GM12878 (cell line): ENCODE measurements around the gene TBC1D23. TPM values are rescaled to one million over a fixed set of nuclear protein-coding genes. Genes with fewer than 3 reads are reported as not detected.

ENCODE experiments used
- ATAC-seq: fragments of 200-7000 bp; cut with Tn5 transposase; 3 replicates; pipeline ENCODE4 v1.9.1; 2020; ENCODE audit warnings: mild to moderate bottlenecking, moderate library complexity
- BruUV-seq: library from RNA; stranded (reverse); fragments of 400-500 nt; replicated peaks from 2 replicates; lab custom pipeline; 2021; lab: Mats Ljungman, UMichigan
- CTCF ChIA-PET: fragments of 300-600 bp; sonication (Branson Sonifier 250); formaldehyde crosslinking; extraction: SDS; loops from one replicate; lab custom pipeline; 2021; ENCODE audit warnings: inconsistent platforms; lab: Yijun Ruan, JAX
- POLR2A ChIA-PET: fragments of 350-600 bp; formaldehyde crosslinking; extraction: SDS; loops from one replicate; lab custom pipeline; 2021; ENCODE audit warnings: inconsistent platforms; lab: Charles Lee
- RAD21 ChIA-PET: fragments of 300-600 bp; sonication (Branson Sonifier 250); formaldehyde crosslinking; loops from one replicate; lab custom pipeline; 2023; ENCODE audit warnings: antibody characterized with exemption; ENCODE audit not compliant: unreplicated experiment; lab: Charles Lee
- SMC1A ChIA-PET: fragments of 300-600 bp; sonication (Branson Sonifier 250); formaldehyde crosslinking; loops from one replicate; lab custom pipeline; 2023; ENCODE audit not compliant: unreplicated experiment, uncharacterized antibody; lab: Charles Lee
- DNase-seq: peaks from one replicate; pipeline ENCODE4 v3.0.0-alpha.2; 2011; ENCODE audit warnings: low read depth, low spot score
- FAIRE-seq: peaks from 3 replicates; lab custom pipeline; 2011; peaks lifted over from hg19 to GRCh38; lab: Jason Lieb, UNC
- H2AFZ ChIP-seq: 2 replicates; pipeline ENCODE4 v1.6.0; 2011; ENCODE audit warnings: low read depth, low read length, control low read depth; ENCODE audit not compliant: control insufficient read depth
- H3K27ac ChIP-seq: 2 replicates; pipeline ENCODE4 v1.5.1; 2011; ENCODE audit warnings: control low read depth; ENCODE audit not compliant: control insufficient read depth, insufficient read depth
- H3K27me3 ChIP-seq, 2 experiments: replicated peaks in 1 of 2; 2 replicates each; pipeline versions ENCODE4 v1.6.0 to v1.6.1; 2011; ENCODE audit warnings: low read length in 1 of 2; ENCODE audit not compliant: control insufficient read depth in 2 of 2, insufficient read depth in 2 of 2
- H3K36me3 ChIP-seq, 2 experiments: 2 replicates each; pipeline ENCODE4 v1.5.1; 2011; ENCODE audit warnings: low read length in 1 of 2; ENCODE audit not compliant: control insufficient read depth in 2 of 2, insufficient read depth in 2 of 2
- H3K4me1 ChIP-seq: 2 replicates; pipeline ENCODE4 v1.6.1; 2011; ENCODE audit warnings: mild to moderate bottlenecking, low read length, moderate library complexity, mixed read lengths; ENCODE audit not compliant: control insufficient read depth, insufficient read depth
- H3K4me2 ChIP-seq: 2 replicates; pipeline ENCODE4 v1.6.0; 2011; ENCODE audit warnings: control low read depth; ENCODE audit not compliant: control insufficient read depth, insufficient read depth
- H3K4me3 ChIP-seq: fragments of 200-600 bp; sonication (generic); 2 replicates; pipeline ENCODE4 v1.5.1; 2016
- H3K79me2 ChIP-seq: 2 replicates; pipeline ENCODE4 v1.6.0; 2011; ENCODE audit warnings: low read length; ENCODE audit not compliant: control insufficient read depth, insufficient read depth
- H3K9ac ChIP-seq: 2 replicates; pipeline ENCODE4 v1.8.0; 2011; ENCODE audit warnings: low read length, control low read depth, mixed read lengths; ENCODE audit not compliant: control insufficient read depth, insufficient read depth
- H3K9me3 ChIP-seq: replicated peaks from 3 replicates; pipeline ENCODE4 v1.5.1; 2011; ENCODE audit warnings: mild to moderate bottlenecking, low read length; ENCODE audit not compliant: control insufficient read depth, insufficient read depth
- H4K20me1 ChIP-seq: 2 replicates; pipeline ENCODE4 v1.6.0; 2011; ENCODE audit not compliant: control insufficient read depth, insufficient read depth
- JUND ChIP-seq: IDR thresholded peaks from 2 replicates; pipeline ENCODE4 v1.6.1; 2012; ENCODE audit warnings: low read depth, mild to moderate bottlenecking, low read length, improper control_type of control experiment, moderate library complexity
- MEF2B ChIP-seq: fragments of 450-650 bp; IDR thresholded peaks from 2 replicates; pipeline ENCODE4 v1.6.1; 2018; ENCODE audit warnings: mild to moderate bottlenecking, moderate library complexity; ENCODE audit not compliant: partially characterized antibody, poor library complexity, severe bottlenecking
- PAX8 ChIP-seq: fragments of 450-650 bp; IDR thresholded peaks from 2 replicates; pipeline ENCODE4 v1.6.1; 2017; ENCODE audit warnings: mild to moderate bottlenecking, moderate library complexity
- PML ChIP-seq: IDR thresholded peaks from 2 replicates; pipeline ENCODE4 v1.6.1; 2012; ENCODE audit warnings: low read length, inconsistent platforms
- WGBS: methylation state at CpG from one replicate; pipeline ENCODE4 v1.1.6; 2016; ENCODE audit warnings: low lambda C conversion rate; ENCODE audit not compliant: insufficient replicate concordance, insufficient coverage; ENCODE audit errors: missing lambda C conversion rate; 5-methylcytosine and 5-hydroxymethylcytosine counted together
- in situ Hi-C: fragments of 300-500 bp; cut with MboI; formaldehyde crosslinking; loops from 9 replicates; pipeline ENCODE4 v1.14.3; 2018; ENCODE audit warnings: mixed read lengths
- intact Hi-C: fragments of 100-400 bp; cut with micrococcal nuclease; formaldehyde crosslinking; loops from one replicate; pipeline ENCODE4 v1.14.2; 2022; ENCODE audit not compliant: unreplicated experiment
- polyA plus RNA-seq, 11 experiments: library from polyadenylated mRNA; depleted of rRNA in 4 of 11; unstranded in 6 of 11; stranded (reverse) in 5 of 11; fragments of >200 nt; fragmentation: Nextera tagmentation in 4 of 11; fragmentation: Illumina TruSeq in 1 of 11; extraction: Ambion mirVana in 4 of 11; extraction: Trizol in 1 of 11; gene quantifications; 1 replicate in 1 of 11; 2 replicates in 10 of 11; pipeline versions ENCODE4 v1.2.1 to v1.2.3, GENCODE V29; 2011 to 2016; ENCODE audit warnings: inconsistent platforms in 2 of 11, missing spikeins in 2 of 11, low read depth in 1 of 11
- total RNA-seq, 4 experiments: library from RNA; depleted of rRNA in 3 of 4; stranded (reverse); fragments of >200 nt in 3 of 4; fragmentation: Illumina TruSeq in 1 of 4; extraction: Trizol in 1 of 4; gene quantifications; 2 replicates each; pipeline versions ENCODE4 v1.2.1 to v1.2.3, GENCODE V29; 2013 to 2021
- TF ChIP-seq, protein P1 (sequence below): fragments of 450-650 bp; IDR thresholded peaks from 2 replicates; pipeline ENCODE4 v1.6.1; 2018; ENCODE audit warnings: mild to moderate bottlenecking, low read depth, moderate library complexity; ENCODE audit not compliant: partially characterized antibody

The TBC1D23 gene
- total and polyA plus RNA-seq, 10 of the 15 experiments (the other 5 are each of a cell fraction or from before 2014, with no cell fraction given), result 8.2 to 23.2 (median 16.6) TPM

DNA sequence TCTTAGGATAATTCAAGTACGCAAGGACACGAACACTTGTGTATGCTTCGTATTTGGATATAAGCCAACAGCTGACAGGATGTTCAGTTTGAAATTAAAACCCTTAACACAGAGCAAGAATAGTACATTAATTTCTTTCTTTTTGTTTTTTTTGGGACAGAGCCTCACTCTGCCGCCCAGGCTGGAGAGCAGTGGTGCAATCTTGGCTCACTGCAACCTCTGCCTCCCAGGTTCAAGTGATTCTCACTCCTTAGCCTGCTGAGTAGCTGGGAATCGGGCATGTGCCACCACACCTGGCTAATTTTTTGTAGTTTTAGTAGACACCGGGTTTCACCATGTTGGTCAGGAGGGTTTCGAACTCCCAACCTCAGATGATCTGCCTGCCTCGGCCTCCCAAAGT, 107.6 kb downstream of the TBC1D23 start:
- 97% methylated on average over 8 of the region's 8 CpGs for WGBS
- CTCF ChIA-PET, result interaction anchor here (1.5 to 1.7 kb wide), 2 partner anchors 266 to 536 kb away, joined by 4 to 6 read pairs; no protein-coding TSS in a partner anchor
- Histone ChIP-seq H4K20me1 (no peaks in the 10 kb centered on the region), H3K4me2 (no peak overlapping the region), H3K79me2 (no peaks in the 10 kb centered on the region), H3K36me3 (peaks cover 8 to 26% of the 10 kb centered on the region in 2 experiments; a peak in 3 of 4 replicates), H3K9me3 (no peaks in the 10 kb centered on the region), H3K4me3 (no peak overlapping the region), H3K27me3 (no peaks in the 10 kb centered on the region), H3K4me1 (no peaks in the 10 kb centered on the region), H3K9ac (no peak overlapping the region), H2AFZ (no peak overlapping the region), H3K27ac (no peak overlapping the region)
- RAD21 ChIA-PET, result no interaction called here
- no peak for FAIRE-seq
- TF ChIP-seq, protein P1, sequence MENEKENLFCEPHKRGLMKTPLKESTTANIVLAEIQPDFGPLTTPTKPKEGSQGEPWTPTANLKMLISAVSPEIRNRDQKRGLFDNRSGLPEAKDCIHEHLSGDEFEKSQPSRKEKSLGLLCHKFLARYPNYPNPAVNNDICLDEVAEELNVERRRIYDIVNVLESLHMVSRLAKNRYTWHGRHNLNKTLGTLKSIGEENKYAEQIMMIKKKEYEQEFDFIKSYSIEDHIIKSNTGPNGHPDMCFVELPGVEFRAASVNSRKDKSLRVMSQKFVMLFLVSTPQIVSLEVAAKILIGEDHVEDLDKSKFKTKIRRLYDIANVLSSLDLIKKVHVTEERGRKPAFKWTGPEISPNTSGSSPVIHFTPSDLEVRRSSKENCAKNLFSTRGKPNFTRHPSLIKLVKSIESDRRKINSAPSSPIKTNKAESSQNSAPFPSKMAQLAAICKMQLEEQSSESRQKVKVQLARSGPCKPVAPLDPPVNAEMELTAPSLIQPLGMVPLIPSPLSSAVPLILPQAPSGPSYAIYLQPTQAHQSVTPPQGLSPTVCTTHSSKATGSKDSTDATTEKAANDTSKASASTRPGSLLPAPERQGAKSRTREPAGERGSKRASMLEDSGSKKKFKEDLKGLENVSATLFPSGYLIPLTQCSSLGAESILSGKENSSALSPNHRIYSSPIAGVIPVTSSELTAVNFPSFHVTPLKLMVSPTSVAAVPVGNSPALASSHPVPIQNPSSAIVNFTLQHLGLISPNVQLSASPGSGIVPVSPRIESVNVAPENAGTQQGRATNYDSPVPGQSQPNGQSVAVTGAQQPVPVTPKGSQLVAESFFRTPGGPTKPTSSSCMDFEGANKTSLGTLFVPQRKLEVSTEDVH, result no peak
- no peak for TF ChIP-seq MEF2B
- SMC1A ChIA-PET, result interaction anchor here (1.0 kb wide), 1 partner anchor 14 kb away, joined by 4 read pairs; no protein-coding TSS in a partner anchor
- in situ Hi-C loops, result no loop called here
- intact Hi-C loops, result no loop called here
- ATAC-seq, result no peak
- BruUV-seq, result no TSS peak
- no peak for DNase-seq
- POLR2A ChIA-PET, result no interaction called here

DNA sequence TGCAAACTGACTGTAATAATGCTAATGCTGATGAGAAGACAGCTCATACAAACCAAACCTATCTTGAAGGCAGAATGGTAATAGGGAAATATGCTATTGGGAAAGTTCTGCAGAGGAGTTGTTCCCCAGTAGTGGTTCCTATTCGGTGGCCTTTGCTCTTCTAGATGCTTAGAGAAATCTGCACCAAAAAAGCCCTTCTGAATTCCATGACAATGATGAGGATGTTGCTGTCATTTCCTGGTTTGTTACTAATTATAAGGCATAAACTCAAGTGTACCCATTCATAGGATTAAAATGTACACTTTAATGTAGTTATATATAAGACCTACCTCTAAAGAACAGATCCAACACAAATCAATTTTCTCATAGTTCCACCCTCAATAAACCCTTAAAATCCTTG, 110.0 kb downstream of the TBC1D23 start:
- WGBS, result 94% methylated on average over 1 of the region's 1 CpG
- no peak for ATAC-seq
- ChIA-PET POLR2A (no interaction called here), SMC1A (interaction anchor here (0.9 to 1.7 kb wide), 4 partner anchors 9 to 93 kb away, joined by 3 to 5 read pairs (median 4); no protein-coding TSS in a partner anchor), CTCF (interaction anchor here (1.3 kb wide), 1 partner anchor 33 kb away, joined by 3 read pairs; no protein-coding TSS in a partner anchor), RAD21 (no interaction called here)
- Histone ChIP-seq H3K36me3 (peaks cover 8 to 16% of the 10 kb centered on the region in 2 experiments; a peak in 3 of 4 replicates), H3K9me3 (no peaks in the 10 kb centered on the region), H2AFZ (no peak overlapping the region), H3K4me1 (no peaks in the 10 kb centered on the region), H4K20me1 (no peaks in the 10 kb centered on the region), H3K27ac (no peak overlapping the region), H3K9ac (no peak overlapping the region), H3K4me2 (no peak overlapping the region), H3K79me2 (no peaks in the 10 kb centered on the region), H3K27me3 (no peaks in the 10 kb centered on the region), H3K4me3 (no peak overlapping the region)
- TF ChIP-seq PML (no peak), PAX8 (no peak), JUND (no peak)
- intact Hi-C loops (no loop called here), in situ Hi-C loops (no loop called here)
- DNase-seq, result no peak
- no peak for FAIRE-seq
- BruUV-seq, result no TSS peak
